Measurements from ENCODE around the gene CST1.

The CST1 gene

GRCh38 chr20:23697947-23698346 is 52.8 kb downstream of the CST1 start:
- DNase-seq: no peak
